Fibroblast of skin of left biceps (primary cell): Measurements from ENCODE around the gene CLCNKA.
"Not testable (repeated sequence)": the region's sequence is repeated elsewhere in the genome, so short reads cannot be mapped to it uniquely, and the experiment has no call there.

Experiments
- DNase-seq, 2 experiments: peaks; one replicate each; pipeline ENCODE4 v3.0.0-alpha.2; 2013; ENCODE audit warnings: low read depth in 2 of 2

Gene CLCNKA

DNA sequence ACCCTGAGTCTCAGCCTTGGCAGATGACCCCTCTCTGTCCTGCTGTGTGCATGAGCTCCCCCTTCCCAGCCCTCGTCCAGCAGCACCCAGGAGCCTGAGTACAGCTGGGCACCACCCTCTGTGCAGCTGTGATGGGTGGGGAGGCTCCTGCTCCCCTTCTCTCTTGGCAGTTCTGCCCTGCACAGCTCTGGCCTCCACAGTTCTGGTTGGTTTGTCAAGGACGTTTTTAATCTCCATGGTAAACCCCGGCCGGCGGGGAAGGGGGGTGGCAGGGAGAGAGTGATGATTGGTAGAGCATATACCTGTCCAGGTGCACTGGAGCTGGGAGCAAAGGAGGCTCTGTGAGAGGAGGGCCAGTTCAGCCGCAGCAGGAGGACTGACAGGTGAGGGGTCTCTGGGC is at the start of gene CLCNKA:
Gene CLCNKA, plus strand, starts transcription at position 356 of the 400 bp plus-strand sequence. CDS start 584 bp downstream, outside the sequence.
- DNase-seq = no peak

DNA sequence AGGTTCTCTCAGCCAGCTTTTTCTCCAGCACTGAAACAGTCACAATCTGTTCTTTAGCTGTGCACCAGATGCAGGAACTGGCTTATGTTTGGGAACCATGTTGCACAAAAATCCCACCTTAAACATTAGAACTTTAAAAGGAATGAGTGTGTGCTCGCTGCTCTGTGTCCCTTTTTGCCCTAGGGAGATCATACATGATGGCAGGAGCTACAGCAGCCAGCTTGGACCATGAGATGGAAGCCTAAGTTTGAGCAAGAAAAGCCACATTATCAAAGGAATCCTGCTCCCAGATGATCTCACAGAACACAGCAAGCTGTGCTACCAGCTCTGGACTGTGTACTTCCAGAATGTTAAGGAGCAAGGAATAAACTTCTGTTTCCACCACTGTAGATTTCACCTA is 49.4 kb upstream of the CLCNKA start:
- no peak for DNase-seq

DNA sequence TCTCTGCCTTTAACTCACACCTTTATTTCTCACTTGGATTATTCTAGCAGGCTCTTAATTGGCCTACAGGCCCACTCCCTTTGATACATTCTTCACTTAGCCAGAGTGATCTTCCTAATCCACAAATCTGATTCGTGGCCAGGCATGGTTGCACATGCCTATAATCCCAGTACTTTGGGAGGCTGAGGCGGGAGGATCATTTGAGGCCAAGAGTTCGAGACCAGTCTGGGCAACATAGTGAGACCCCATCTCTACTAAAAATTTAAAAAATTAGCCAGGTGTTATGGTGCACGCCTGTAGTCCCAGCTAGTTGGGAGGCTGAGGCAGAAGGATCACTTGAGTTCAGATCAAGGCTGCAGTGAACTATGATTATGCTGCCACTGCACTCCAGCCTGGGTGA is 48.1 kb upstream of the CLCNKA start:
- no peak for DNase-seq

DNA sequence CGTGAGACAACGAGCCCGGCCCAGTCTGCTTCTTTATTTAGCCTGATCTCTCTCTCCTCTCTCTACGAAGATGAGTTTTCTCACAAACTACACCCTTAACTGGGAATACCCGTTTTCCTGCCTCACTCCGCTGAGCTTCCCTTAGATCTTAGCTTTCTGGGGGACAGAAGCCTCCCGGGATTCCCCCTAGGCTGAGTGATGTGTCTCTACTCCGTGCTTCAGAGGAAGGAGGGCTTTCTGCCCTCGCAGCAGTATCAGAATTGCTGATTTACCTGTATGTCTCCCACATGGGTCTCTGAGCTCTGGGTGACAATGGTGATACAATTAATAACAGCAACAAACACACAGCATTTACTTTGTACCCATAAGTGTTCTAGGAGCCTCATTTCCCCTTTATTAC is 47.0 kb upstream of the CLCNKA start:
- DNase-seq = no peak

DNA sequence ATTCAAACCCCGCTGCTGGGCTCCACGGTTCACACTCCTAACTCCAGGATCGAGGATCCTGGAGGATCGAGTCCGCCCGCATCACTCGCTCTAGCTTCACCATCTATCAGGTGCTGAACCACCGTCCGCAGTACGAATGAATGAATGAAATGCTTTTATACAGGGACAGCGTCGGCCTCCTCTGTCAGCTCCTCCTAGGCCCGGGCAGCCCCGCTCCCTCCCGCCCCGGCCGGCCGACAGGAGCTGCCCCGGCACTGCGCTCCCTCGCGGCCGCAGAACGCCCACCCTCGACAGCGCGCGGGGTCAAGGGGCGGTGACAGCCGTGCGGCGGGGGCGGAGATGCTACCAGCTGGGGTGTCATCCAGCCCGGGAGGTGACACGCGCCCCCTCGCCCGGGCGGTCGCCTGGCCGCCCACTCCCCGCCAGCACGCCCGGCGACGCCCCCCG is 46.5 kb upstream of the CLCNKA start:
- no peak for DNase-seq

DNA sequence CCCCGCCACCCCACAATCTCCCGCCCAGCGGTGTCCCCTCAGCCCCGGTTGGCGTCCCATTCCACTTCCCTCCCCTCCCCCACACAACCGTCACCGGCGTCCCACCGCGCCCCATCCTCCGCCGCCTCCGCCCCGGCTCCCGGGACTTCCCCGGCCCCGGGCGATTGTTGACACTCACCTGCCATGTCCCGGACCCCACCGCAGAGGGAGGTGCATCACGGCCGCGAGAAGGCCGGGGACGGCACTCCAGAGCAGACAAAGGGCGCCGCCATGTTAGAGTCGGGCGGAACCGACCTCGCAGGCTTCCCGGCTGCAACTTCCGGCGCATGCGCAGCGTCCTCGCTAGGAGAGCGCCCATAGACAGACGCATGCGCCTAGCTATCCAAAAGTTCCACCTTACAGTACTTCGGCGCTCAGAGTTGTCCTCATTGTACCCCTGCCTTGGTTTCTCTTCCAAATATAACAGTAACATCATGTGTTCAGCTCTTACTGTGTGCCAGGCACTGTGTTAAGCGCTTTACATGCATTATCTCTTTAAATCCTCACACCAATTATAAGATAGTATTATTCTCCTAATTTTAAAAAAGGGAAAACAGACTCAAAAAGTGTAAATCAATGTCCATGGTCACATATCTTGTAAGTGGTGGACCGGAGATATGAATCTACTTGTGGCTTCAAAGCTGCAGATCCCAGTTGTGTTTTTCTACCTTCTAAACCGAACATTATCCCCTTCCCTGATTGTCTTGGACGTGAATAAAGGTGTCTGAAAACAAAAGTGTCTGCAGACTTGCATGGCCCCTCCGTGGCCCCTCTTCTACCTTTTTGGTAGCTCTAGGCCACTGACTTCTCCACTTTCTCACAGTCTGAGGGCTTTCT is 45.8 kb upstream of the CLCNKA start, which contains the start of gene ZBTB17:
Gene ZBTB17, minus strand, starts transcription at position 297 of the 876 bp plus-strand sequence. CDS start 27,606 bp downstream, outside the sequence.
- DNase-seq = peak; percentile 72 to 73

DNA sequence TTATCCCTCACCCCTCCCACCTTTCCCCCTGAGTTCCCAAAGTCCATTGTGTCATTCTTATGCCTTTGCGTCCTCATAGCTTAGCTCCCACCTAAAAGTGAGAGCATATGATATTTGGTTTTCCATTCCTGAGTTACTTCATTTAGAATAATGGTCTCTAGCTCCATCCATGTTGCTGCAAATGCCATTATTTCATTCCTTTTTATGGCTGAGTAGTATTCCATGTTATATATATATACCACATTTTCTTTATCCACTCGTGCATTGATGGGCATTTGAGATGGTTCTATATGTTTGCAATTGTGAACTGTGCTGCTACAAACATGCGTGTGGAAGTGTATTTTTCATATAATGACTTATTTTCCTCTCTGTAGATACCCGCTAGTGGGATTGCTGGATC is 43.9 kb upstream of the CLCNKA start:
- DNase-seq = not testable (repeated sequence)

DNA sequence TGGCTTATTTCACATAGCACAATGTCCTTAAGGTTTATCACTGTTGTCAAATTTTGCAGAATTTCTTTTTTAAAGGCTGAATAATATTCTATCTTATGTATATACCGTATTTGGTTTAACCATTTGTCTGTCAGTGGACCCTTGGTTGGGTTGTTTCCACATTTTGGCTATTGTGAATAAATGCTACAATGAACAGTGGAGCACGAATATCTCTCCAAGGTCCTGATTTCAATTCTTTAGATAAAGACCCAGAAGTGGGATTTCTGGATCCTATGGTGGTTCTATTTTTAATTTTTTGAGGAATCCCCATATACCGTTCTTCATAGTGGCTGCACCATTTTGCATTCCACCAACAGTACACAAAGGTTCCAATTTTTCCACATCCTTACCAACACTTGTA is 40.2 kb upstream of the CLCNKA start:
- DNase-seq = no peak

DNA sequence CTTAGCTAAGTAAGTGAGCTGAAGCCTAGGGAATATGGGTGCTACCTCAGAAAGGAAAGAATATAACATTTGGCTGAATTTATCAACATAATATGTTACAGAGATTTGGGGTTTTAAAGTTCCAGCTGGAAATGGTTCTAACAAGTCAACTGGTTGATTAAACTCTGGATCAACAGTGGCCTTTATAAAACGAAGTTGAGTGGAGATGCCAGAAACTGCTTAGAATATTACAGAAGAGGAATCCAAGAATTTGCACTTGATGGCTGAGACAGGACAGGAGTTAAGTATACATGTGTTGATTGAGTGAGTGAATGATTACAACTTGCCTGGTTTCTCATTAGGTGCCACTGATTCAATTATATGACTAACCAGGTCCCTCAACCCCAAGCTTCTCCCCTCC is 38.6 kb upstream of the CLCNKA start:
- no peak for DNase-seq

DNA sequence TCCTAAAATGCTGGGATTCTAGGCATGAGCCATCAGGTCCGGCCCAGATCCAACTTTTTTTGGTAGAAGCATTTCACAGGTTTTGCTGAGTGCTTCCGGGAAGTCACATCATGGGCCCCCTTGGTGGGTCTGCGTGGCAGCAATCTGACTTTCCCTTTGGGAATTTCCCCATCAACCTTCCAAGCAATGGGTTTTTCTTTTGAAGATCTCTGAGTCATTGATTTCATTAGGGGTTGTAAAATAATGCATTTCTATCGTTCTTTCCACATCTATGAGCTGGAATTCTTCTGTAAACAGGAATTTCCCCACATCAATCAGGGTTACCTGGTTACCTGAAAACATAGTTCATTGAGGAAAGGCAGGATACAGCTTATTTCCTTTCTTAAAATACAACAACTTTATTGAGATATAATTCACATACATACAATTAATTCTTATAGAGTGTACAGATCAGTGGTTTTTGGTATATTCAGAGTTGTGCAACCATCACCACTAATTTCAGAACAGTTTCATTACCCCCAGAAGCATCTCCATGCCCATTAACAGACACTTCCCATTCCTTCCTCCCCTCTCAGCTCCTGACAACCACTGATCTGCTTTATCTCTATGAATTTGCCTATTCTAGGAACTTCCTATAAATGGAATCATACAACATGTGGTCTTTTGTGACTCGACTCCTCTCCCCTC is 36.1 kb upstream of the CLCNKA start:
- DNase-seq = no peak

DNA sequence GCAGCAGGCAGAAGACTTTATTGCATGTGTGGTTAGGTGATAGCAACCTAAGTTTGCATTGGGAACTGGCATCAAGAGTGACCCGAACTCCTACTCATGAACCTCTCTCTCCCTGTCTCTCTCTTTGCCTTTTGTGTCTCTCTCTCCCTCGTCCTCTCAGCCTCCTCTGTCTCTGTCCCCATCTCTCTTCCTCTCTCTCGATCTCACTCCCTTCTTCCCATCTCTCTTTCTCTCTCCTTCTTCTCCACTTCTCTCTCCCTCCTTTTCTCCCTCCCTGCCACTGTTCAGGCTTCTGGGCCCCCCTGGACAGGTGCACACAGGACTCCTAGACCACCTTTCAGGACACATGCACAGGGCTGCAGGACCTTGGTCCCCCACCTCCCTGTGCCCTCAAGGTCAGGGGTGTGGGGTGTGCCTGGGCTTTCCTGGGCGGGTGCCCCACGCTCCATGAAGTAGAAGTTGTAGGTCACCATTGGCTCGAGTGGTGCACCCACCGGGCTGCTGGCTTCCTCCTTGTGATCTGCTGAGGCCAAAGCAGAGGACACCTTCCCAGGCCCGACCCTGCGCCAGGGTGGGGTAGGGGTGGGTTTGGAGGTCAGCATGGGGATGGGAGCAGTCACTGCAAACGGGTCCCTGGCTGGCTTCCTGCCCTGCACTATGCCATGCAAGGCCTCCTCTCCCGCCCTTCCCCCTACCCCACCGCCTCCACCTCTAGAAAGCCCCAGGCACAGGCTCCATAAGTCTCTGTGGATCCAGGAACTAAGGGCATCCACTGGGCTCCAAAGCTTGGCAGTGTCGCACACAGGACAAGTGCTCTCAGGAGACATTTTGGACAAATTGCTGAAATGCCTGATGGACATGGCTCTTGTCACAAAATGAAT is 32.7 kb upstream of the CLCNKA start:
- DNase-seq = no peak

DNA sequence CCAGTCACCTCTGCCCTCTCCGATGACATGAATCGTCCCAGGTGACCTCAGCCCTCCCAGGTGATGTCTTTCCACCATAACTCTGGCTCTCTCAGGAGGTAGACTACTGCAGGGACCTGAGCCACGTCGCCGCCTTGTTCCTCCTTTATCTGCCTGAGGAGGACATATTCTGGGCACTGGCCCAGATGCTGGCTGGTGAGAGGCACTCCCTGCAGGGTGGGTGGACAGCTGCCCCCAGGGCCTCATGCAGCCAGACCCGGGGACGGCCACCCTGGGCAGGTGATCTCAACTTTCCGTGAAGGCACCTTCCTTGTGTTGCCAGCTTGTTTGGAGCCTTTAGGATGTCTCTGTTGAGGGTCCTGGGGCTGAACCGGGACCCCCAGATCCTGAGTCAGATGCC is 32.1 kb upstream of the CLCNKA start:
- no peak for DNase-seq

DNA sequence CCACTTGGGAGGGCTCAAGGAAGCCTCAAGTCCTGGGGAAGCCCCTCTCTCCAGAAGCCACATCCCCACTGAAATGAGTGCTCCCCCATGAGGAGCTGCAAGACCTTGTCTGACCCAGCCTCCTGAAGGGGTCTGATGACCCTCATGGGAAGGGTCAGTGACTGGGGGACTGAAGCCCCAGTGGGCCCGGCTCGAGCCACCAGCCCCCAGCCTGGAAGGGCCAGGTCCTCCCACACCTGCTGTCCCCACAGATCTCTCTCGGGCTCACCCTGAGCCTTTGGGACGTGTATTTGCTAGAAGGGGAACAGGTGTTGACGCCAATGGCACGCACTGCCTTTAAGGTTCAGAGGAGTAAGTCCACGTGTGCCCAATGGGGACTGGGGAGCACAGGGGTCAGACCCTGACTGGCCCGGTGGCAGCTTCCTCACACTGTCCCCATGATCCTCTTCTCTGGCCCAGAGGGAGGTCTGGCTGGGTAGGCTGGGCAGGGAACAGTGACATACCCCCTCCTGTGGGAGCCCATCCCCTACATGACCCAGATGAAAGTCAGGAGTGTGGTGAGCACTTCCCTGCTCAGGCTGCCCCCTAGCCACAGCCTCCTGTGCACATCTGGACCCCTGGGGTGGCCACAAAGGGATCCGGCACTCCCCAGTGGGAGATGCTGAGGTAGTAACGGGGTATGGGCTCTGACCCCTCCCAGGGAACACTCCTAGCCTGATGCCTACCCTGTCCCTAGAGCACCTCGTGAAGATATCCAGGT is 30.2 kb upstream of the CLCNKA start:
- no peak for DNase-seq

DNA sequence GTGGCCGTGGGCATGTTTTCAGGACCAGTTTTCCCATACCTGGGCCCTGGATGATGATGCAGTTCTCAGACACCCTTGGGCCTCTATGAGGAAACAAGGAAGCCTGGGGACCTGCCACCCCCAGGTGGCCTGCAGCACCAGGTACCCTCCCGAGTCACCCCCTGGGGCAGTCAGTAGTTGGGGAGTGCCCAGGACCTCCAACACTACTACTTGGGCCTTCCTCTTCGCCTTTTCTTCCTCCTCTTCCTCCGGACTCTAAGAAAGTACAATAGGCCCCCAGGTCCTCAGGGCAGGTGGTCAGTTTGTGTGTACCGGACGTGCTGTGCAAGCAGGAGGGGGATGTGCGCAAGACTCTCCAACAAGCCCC is 29.7 kb upstream of the CLCNKA start:
- DNase-seq = no peak

DNA sequence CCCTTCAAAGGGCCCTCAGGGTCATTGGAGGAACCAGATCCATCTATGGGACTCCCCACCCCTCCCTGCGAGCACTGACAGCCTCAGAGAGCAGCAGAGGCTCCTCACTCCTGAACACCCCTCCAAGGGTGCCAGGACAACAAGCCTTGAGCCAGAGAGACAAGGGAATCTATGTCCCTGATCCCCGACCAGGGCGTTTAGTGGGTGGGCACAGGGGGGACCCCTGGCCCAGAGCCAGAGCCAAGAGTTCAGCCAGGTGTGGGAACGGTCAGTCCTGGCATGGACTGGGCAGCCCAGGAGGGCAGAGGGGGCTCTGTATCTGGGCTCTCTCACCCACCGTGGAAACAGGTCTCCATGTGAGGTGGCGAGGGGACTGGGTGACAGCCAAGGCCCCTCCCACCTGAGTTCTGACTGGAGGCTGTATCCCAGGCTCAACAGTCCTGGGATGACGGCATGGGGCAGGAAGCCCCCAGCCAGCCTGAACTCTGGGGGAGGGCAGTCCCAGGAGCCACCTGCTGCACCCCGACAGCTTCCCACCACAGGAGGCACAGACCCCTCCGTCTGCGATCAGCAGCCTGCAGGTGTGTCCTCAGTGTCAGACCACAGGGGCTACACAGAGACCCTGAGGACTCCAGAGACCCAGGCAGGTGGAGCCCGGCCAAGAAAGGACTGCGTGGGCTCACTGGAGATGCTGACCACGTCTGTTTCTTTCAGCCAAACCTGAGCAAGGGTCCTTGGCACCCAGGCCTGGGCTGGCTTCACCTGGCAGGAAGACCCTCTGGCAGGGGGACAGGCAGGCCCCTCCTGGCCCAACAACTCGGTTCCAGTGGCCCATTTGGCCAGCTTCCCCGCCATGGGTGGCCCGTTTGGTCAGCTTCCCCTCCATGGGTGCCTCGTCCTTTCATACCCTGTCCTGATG is 29.0 kb upstream of the CLCNKA start:
- no peak for DNase-seq

DNA sequence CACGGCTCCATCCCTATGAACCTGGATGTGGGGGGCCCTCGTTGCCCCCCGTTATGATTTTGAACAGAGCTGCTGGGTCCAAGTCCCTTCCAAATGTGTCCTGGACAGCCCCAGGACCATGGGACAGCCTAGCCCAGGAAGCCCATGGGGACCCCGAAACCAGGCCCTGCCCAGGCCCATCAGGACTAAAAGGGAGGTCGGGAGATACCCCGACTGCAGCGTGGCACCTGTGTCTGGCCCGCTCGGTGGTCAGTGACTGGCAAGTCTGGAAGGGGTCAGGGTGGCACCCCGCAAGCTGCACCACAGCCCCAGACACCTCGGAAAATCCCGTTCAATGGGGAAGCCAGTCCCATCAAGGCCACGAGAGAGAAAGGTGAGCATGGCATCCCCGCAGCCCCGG is 28.2 kb upstream of the CLCNKA start:
- DNase-seq = no peak

DNA sequence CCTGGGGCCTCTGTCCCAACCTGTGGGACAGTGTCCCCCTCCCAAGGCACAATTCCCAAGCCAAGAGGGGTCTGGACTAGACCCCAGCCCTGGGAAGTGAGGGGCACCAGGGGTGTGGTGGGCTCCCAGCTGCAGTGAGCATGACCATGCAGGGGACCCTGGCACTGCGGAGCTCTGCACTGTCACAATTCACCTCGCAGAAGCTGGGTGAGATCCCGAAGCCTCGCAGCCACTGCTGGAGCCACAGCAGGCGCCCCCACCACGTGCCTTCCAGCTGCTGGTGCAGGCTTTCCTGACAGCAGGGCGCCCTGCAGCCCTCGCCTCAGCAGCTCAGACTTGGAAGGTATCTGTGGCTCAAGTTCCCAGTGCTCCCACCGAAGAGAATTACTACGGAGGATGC is 27.8 kb upstream of the CLCNKA start:
- no peak for DNase-seq

DNA sequence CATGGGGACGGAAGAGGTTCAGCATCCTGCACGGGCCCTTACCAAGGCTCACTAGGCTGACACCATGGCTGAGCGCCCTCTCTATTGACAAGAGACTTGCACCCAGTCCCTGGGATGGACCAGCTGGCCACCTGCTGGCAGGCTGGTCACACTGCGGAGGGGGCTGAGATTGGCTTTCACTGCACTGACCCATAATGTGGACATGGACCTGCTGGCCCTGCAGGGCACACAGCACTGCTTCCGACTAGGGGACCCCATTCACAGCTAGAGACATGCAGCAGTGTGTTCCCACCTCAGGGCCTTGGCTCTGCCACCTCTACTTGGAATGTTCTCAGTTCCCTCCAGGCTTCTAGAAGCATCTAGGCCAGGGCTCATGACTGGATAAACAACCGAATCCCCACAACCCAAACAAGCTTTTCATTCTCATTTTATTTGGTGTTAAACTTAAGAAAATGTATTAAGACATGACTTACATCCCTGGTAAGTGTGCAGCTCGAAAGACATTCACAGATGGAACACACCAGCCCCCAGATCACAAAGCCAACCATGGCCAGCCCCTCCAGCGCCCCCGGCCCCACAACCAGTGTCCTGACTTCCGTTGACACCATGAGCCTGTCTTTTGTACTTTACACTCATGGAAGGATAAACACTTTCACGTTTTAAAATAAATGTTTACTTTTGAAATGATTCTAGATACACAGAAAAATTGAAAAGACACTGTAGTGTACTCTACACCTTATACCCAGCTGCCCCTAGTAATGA is 27.1 kb upstream of the CLCNKA start:
- no peak for DNase-seq

DNA sequence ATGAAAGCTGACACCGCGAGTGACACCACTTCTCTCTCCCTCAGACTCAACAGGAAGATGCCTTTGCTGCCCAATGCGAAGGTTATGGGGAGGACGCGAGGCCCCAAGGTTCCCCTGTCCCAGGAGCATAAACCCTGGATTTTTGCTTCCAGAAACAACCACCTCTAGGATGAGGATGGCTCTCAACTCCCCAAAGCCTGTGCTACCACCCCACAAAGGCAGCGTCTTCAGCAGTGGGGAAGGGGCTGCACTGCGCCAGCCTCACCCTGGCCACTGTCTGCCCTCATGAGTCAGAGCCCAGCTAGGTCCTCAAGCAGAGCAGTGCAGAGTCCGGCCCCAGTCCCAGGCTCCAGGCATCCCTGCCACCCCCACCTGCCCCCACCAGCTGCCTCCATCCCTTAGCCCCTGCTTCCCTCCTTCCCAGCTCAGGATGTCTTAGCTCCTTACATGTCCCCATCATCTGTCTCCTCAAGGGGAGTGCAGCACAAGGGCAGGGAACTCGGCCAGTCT is 24.7 kb upstream of the CLCNKA start:
- no peak for DNase-seq
